G401 (cell line): ENCODE results near the gene NAA35. TPM values are rescaled to one million over a fixed set of nuclear protein-coding genes. Genes with fewer than 3 reads are reported as not detected.
A peak's percentile ranks its signal among the peaks of the same experiment; 100 is the strongest.
"Not testable (repeated sequence)": the region's sequence is repeated elsewhere in the genome, so short reads cannot be mapped to it uniquely, and the experiment has no call there.

Source experiments
- DNase-seq: peaks from one replicate; pipeline ENCODE4 v3.0.0-alpha.2; 2015; ENCODE audit warnings: low spot score
- in situ Hi-C: cut with HindIII; loops from 2 replicates; pipeline ENCODE4 v1.10.0; 2016; ENCODE audit warnings: low sequenced_read_pairs, mixed read lengths
- total RNA-seq: library from RNA; depleted of rRNA; stranded (reverse); fragments of >200 nt; shearing (Covaris generic); gene quantifications from 2 replicates; pipeline ENCODE4 v1.2.3, GENCODE V29; 2014

Gene NAA35
- total RNA-seq, 1 experiment from 2014 or later, result 59.2 TPM

- DNase-seq, result no peak
- in situ Hi-C loops, result no loop called here
These were observed 2.2 kb downstream of the NAA35 start for GRCh38 chr9:85942913-85943709.

- in situ Hi-C loops, result no loop called here
- DNase-seq, result no peak
These were observed 2.9 kb downstream of the NAA35 start for GRCh38 chr9:85943757-85944430.

GRCh38 chr9:85944672-85945071 is 3.7 kb downstream of the NAA35 start:
- in situ Hi-C loops, result no loop called here
- no peak for DNase-seq

- in situ Hi-C loops, result no loop called here
- DNase-seq, result no peak
These were observed 8.8 kb downstream of the NAA35 start for GRCh38 chr9:85949586-85950335.

- DNase-seq, result no peak
- in situ Hi-C loops, result no loop called here
These were observed 19.0 kb downstream of the NAA35 start for GRCh38 chr9:85959955-85960354.

GRCh38 chr9:85960688-85961093 is 19.7 kb downstream of the NAA35 start:
- in situ Hi-C loops, result no loop called here
- DNase-seq, result peak; percentile 38

- in situ Hi-C loops, result no loop called here
- DNase-seq, result no peak
These were observed 23.6 kb downstream of the NAA35 start for GRCh38 chr9:85964526-85964925.

GRCh38 chr9:85964949-85965348 is 24.0 kb downstream of the NAA35 start:
- DNase-seq, result no peak
- in situ Hi-C loops, result no loop called here

GRCh38 chr9:85969727-85970126 is 28.8 kb downstream of the NAA35 start:
- no peak for DNase-seq
- in situ Hi-C loops, result no loop called here

GRCh38 chr9:85971731-85972130 is 30.8 kb downstream of the NAA35 start:
- no peak for DNase-seq
- in situ Hi-C loops, result no loop called here

GRCh38 chr9:85973238-85973637 is 32.3 kb downstream of the NAA35 start:
- no peak for DNase-seq
- in situ Hi-C loops, result no loop called here

GRCh38 chr9:85974055-85974547 is 33.2 kb downstream of the NAA35 start:
- in situ Hi-C loops, DNase-seq: not testable (repeated sequence)

GRCh38 chr9:85978496-85978895 is 37.5 kb downstream of the NAA35 start:
- DNase-seq, result peak; percentile 76
- in situ Hi-C loops, result no loop called here

- no peak for DNase-seq
- in situ Hi-C loops, result no loop called here
These were observed 40.4 kb downstream of the NAA35 start for GRCh38 chr9:85981369-85981768.

- in situ Hi-C loops, result no loop called here
- DNase-seq, result no peak
These were observed 43.5 kb downstream of the NAA35 start for GRCh38 chr9:85984457-85984856.

GRCh38 chr9:85987236-85987635 is 46.3 kb downstream of the NAA35 start:
- in situ Hi-C loops, result no loop called here
- no peak for DNase-seq

GRCh38 chr9:85994191-85994590 is 53.2 kb downstream of the NAA35 start:
- in situ Hi-C loops, result no loop called here
- no peak for DNase-seq

GRCh38 chr9:85995097-85995496 is 54.2 kb downstream of the NAA35 start:
- no peak for DNase-seq
- in situ Hi-C loops, result no loop called here

- in situ Hi-C loops, result no loop called here
- no peak for DNase-seq
These were observed 54.7 kb downstream of the NAA35 start for GRCh38 chr9:85995599-85995998.

- in situ Hi-C loops, result no loop called here
- no peak for DNase-seq
These were observed 64.4 kb downstream of the NAA35 start for GRCh38 chr9:86005253-86005775.
